ENCODE measurements around the gene KIF24.
"Not testable (repeated sequence)": the region's sequence is repeated elsewhere in the genome, so short reads cannot be mapped to it uniquely, and the experiment has no call there.

KIF24 gene

GRCh38 chr9:34326690-34327089 is 2.4 kb downstream of the KIF24 start:
- no peak for DNase-seq

- DNase-seq = no peak
Measured at GRCh38 chr9:34322899-34323591, 6.0 kb downstream of the KIF24 start.

- no peak for DNase-seq
Measured at GRCh38 chr9:34321451-34321850, 7.6 kb downstream of the KIF24 start.

GRCh38 chr9:34318163-34318790 is 10.8 kb downstream of the KIF24 start:
- DNase-seq = no peak

- no peak for DNase-seq
Measured at GRCh38 chr9:34317436-34317835, 11.6 kb downstream of the KIF24 start.

GRCh38 chr9:34311499-34312185 is 17.4 kb downstream of the KIF24 start:
- DNase-seq = no peak

GRCh38 chr9:34310215-34310614 is 18.9 kb downstream of the KIF24 start:
- DNase-seq = peak in 1 of 2 experiments; percentile 21

- not testable (repeated sequence) for DNase-seq
Measured at GRCh38 chr9:34308316-34308715, 20.8 kb downstream of the KIF24 start.

GRCh38 chr9:34301064-34301463 is 28.0 kb downstream of the KIF24 start:
- DNase-seq = not testable (repeated sequence)

GRCh38 chr9:34292552-34292951 is 36.5 kb downstream of the KIF24 start:
- no peak for DNase-seq

GRCh38 chr9:34291423-34291822 is 37.6 kb downstream of the KIF24 start:
- no peak for DNase-seq

GRCh38 chr9:34291023-34291422 is 38.0 kb downstream of the KIF24 start:
- DNase-seq = no peak

- DNase-seq = no peak
Measured at GRCh38 chr9:34289159-34289558, 39.9 kb downstream of the KIF24 start.

- no peak for DNase-seq
Measured at GRCh38 chr9:34282096-34282495, 47.0 kb downstream of the KIF24 start.

- DNase-seq = peak; percentile 65 to 77
Measured at GRCh38 chr9:34279411-34279810, 49.7 kb downstream of the KIF24 start.
